Activated CD4-positive, alpha-beta T cell treated with anti-CD3 and anti-CD28 coated beads, Interleukin-10, Interleukin-2, amounts not matched to agents 100 ng/mL and 50 ng/mL, durations not matched to agents 16 hours and 8 hours (primary cell): Measurements from ENCODE around the gene TOR1A.

Experiments used
- DNase-seq: peaks from one replicate; pipeline ENCODE4 v3.0.0-alpha.2; 2020

Gene TOR1A

GRCh38 chr9:129823935-129824601 is at the start of gene TOR1A:
Gene TOR1A (minus strand): TSS chr9:129824136. CDS start chr9:129824085, 51 bp downstream.
- DNase-seq, result peak; percentile 96

GRCh38 chr9:129871046-129871445 is 47.1 kb upstream of the TOR1A start:
- no peak for DNase-seq

- DNase-seq, result no peak
These were observed 45.9 kb upstream of the TOR1A start for GRCh38 chr9:129869585-129870501.

GRCh38 chr9:129868872-129869486 is 45.0 kb upstream of the TOR1A start:
- DNase-seq, result peak; percentile 96

GRCh38 chr9:129868023-129868871 is 44.3 kb upstream of the TOR1A start:
- DNase-seq, result no peak

- DNase-seq, result peak; percentile 46
These were observed 43.4 kb upstream of the TOR1A start for GRCh38 chr9:129867136-129868022.

GRCh38 chr9:129866394-129867135 is 42.6 kb upstream of the TOR1A start:
- peak; percentile 42 for DNase-seq

GRCh38 chr9:129865668-129866320 is 41.9 kb upstream of the TOR1A start:
- no peak for DNase-seq

GRCh38 chr9:129864991-129865647 is 41.2 kb upstream of the TOR1A start:
- DNase-seq, result peak; percentile 84

GRCh38 chr9:129863059-129863690 is 39.2 kb upstream of the TOR1A start:
- DNase-seq, result peak; percentile 93

- no peak for DNase-seq
These were observed 37.5 kb upstream of the TOR1A start for GRCh38 chr9:129861447-129861827.

GRCh38 chr9:129860653-129861446 is 36.9 kb upstream of the TOR1A start:
- peak; percentile 68 for DNase-seq

GRCh38 chr9:129858167-129858962 is 34.4 kb upstream of the TOR1A start:
- DNase-seq, result no peak

- DNase-seq, result no peak
These were observed 33.3 kb upstream of the TOR1A start for GRCh38 chr9:129857207-129857606.

- peak; percentile 33 for DNase-seq
These were observed 30.7 kb upstream of the TOR1A start for GRCh38 chr9:129854588-129855110.

- DNase-seq, result no peak
These were observed 29.7 kb upstream of the TOR1A start for GRCh38 chr9:129853614-129854013.

GRCh38 chr9:129852579-129852978 is 28.6 kb upstream of the TOR1A start:
- no peak for DNase-seq
